GM21528 (cell line): ENCODE measurements around the gene PFDN6.

ENCODE experiments used
- ATAC-seq: cut with Tn5 transposase; IDR thresholded peaks from one replicate; pipeline ENCODE4 v1.9.1; 2021; ENCODE audit warnings: mild to moderate bottlenecking, moderate library complexity; ENCODE audit not compliant: unreplicated experiment, low FRiP score

PFDN6 gene

DNA sequence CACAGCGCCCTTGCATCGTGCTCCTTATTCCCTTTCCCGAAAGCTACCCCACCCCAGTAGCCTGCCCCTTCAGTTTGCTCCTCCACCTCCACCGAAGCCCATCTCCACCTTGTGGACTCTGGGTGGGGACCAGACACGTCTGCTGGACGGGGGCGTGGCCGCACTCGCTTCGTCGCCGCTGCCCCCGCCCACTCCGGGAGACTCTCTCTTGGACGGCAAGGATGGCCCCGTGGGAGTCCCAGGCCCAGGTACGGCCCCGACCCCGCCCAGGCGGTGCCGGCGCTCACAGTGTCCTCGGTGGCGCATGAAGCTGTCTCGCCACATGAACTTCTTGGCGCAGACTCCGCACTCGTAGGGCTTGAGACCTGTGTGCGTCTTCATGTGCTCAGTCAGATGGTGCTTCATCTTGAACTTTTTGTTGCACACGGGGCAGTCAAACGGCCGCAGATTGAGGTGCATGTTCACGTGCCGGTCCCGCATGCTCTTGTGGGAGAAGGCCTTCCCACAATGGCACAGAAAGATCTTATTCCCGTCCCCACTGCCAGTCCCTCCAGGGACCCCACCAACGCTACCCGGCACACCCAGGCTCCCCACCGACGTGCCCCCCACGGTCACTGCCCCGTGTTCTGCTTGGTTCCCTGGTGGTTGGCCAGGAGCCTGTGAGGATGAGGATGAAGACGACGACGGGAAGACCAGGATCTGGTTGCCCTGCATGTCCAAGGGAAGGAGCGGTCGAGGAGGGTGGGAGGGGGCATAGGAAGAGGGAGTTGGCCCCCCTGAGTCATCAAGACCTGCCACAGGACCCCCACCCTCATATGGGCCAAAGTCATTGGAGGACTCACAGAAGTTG is 25.8 kb downstream of the PFDN6 start:
- ATAC-seq, result no peak

- ATAC-seq, result no peak
These were observed 26.6 kb downstream of the PFDN6 start for GRCh38 chr6:33315793-33316602.

GRCh38 chr6:33316603-33317418 is 27.4 kb downstream of the PFDN6 start:
- no peak for ATAC-seq

GRCh38 chr6:33317419-33317668 is 27.9 kb downstream of the PFDN6 start:
- ATAC-seq, result no peak

DNA sequence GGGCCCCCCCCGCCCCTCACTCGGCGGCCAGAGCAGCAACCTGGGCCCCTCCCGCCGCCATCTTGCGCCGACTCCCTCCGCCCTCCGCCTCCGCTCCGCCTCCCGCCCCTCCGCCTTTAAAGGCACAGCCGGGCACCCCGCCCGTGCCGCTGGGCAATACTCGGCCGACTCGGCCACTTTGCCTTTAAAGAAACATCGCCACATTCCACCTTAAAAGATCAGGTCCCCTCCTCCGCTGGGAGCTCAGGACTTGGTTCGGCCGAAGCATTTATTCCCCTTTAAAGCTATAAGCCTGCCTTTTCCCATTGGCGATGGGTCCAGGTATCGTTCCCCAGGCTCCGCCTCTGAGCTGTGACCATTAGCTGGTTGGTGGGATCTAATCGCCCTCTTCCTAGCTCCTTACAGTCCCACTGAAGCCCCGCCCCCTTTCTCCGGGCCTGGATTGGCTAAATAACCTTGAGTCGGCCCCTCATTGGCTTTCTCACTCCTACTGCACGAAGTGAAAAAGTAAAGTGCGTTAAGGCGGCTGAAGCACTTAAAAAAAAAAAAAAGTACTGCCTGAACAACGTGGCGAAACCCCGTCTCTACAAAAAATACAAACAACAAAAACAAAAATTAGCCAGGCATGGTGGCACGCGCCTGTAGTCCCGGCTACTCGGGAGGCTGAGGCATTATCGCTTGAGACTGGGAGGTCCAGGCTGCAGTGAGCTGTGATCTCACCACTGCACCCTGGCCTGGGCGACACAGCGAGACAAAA is 28.4 kb downstream of the PFDN6 start, which contains the start of gene ZBTB22:
Gene ZBTB22 (minus strand): TSS at position 76 of the 757 bp plus-strand sequence. CDS start 828 bp downstream, outside the sequence.
- ATAC-seq, result peak; percentile 42

- ATAC-seq, result no peak
These were observed 29.1 kb downstream of the PFDN6 start for GRCh38 chr6:33318426-33319073.

DNA sequence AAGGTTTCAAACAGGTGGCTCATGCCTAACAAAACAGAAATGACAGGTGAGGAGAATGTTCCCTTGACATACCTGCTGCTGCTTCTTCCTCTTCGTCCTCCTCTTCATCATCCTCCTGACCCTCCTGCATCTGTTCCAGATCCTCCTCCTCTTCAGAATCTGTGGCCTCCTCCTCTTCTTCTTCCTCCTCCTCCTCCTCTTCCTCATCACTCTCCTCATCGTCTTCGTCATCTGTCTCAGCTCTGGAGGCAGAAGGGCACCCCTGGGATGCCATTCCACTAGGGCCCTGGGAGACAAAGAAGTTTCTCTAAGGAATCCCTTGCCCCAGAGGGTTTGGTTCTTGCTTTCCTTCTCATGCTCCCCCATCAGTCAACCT is 30.5 kb downstream of the PFDN6 start:
- ATAC-seq, result no peak

DNA sequence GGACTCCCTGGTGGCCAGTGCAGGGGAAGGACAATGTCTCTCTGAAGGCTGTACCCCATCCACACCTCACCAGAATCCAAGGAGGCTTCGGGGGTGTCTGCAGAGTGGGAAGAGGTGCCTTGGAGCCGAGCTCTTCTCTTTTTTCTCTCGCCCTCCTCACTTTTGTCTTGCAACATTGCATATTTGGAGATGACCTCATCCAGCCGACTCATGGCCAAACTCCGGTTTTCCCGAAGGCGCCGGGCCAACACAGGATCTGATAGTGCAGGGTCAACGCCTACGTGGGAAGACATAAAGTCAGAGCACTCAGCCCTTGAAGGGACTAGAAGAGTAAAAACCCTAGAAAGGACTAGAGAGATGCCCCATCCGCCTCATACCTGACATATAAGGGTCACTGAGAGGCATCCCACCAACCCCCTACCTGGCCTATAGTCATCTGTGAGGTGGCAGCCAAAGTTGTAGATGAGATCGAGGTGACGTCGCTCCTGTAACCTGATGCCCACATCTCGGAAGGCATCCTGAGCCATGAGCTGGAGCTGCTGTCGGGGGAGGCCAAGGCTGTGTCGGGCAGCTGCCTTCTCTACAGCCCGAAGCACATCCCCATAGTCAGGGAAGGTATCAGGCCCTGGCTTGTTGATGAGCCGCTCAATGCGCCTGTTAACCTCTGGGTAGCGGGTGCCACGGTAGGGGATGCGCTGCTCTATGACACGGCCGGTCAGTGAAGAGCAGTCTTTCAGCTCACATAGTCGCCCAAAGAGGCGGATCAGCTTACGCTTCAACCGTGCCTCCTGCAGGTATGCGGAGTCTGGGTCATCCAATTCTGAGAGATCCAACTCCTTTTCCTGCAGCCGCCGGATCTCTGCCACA is 31.1 kb downstream of the PFDN6 start:
- ATAC-seq, result no peak

DNA sequence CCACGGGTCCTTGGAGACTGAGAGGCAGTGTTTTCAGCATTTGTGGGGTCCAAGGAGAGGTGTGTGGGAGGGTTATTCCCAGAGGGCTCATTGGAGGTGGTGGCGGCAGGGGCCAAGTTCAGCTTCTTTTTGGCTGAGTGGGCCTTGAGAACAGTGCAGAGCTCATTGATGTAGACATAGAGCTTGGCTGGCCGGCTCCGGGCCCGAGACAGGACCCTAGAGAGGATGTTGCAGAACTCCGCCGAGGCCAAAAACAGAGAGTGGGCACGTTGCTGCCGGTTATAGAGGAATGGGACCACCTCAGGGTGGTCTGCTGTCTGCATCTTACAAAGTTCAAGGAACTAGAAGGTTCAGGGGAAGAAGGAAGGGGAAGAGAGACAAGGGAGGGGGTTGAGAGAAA is 31.8 kb downstream of the PFDN6 start:
- ATAC-seq, result no peak

GRCh38 chr6:33323623-33323948 is 34.2 kb downstream of the PFDN6 start:
- peak; percentile 9 for ATAC-seq

DNA sequence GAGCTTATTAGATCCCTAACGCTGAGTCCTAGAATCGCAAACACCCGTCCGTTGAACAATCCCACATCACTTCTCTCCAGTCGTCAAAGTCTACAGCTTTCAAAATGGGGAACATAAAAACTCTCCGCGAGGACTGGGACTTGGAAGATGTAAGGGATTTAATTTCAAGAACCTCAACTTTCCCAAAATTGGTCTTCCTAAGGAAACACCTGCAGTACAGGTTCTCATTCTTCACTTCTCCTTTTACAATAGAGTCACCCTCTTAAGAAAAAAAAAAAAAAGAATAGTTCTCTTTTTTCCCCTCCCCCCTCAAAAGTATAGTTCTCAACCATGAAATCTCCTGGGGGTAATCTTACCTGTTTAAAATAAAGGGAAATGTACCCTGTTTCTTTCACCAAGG is 34.7 kb downstream of the PFDN6 start:
- no peak for ATAC-seq

GRCh38 chr6:33329058-33329457 is 39.7 kb downstream of the PFDN6 start:
- no peak for ATAC-seq

DNA sequence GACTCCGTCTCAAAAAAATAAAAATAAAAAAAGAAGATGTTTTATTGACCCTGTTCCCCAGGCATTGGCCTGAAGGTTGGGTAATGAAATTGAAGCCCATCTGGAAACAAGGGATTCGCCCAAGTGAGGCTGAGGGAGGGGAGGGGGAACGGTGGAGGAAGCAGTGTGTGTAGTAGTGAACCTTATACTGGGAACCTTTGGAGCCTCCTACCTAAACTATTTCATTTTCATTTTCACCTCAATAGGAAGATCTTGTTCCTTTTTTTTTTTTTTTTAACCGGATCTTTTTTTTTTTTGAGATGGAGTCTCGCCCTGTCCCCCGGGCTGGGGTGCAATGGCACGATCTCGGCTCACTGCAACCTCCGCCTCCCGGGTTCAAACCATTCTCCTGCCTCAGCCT is 41.3 kb downstream of the PFDN6 start:
- no peak for ATAC-seq

DNA sequence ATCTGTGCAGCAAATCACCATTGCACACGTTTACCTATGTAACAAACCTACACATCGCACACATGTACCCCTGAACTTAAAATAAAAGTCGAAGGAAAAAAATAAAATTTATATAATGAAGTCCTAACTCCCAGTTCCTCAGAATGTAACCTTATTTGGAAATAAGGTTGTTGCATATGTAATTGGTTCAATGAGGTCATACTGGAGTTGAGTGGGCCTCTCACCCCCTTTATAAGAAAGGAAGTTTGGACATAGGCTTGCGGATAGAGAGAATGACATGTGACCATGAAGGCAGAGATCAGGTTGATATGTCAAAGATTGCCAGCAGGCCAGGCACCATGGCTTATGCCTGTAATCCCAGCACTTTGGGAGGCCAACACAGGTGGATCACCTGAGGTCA is 44.3 kb downstream of the PFDN6 start:
- ATAC-seq, result no peak

GRCh38 chr6:33335916-33336315 is 46.5 kb downstream of the PFDN6 start:
- ATAC-seq, result no peak

GRCh38 chr6:33336495-33336894 is 47.1 kb downstream of the PFDN6 start:
- ATAC-seq, result no peak

- no peak for ATAC-seq
These were observed 49.8 kb downstream of the PFDN6 start for GRCh38 chr6:33339193-33339592.
